HepG2 (cell line): ENCODE data around the gene FUZ. TPM values are rescaled to one million over a fixed set of nuclear protein-coding genes. Genes with fewer than 3 reads are reported as not detected.
A peak's percentile ranks its signal among the peaks of the same experiment; 100 is the strongest.

ENCODE experiments used
- ATAC-seq: fragments of 200-7000 bp; cut with Tn5 transposase; 3 replicates; pipeline ENCODE4 v1.9.1; 2020; ENCODE audit warnings: mild to moderate bottlenecking, moderate library complexity
- BruUV-seq: library from RNA; stranded (reverse); fragments of 400-500 nt; replicated peaks from 2 replicates; lab custom pipeline; 2021; lab: Mats Ljungman, UMichigan
- CTCF ChIA-PET: fragments of 300-600 bp; formaldehyde crosslinking; extraction: SDS; loops from one replicate; lab custom pipeline; 2021; ENCODE audit warnings: low total read pairs, inconsistent platforms, low intra/inter-chr PET ratio; lab: Yijun Ruan, JAX
- POLR2A ChIA-PET: fragments of 350-600 bp; sonication (Branson Sonifier 250); formaldehyde crosslinking; loops from one replicate; lab custom pipeline; 2020; ENCODE audit warnings: antibody characterized with exemption, inconsistent platforms; lab: Yijun Ruan, JAX
- DNase-seq: peaks from one replicate; pipeline ENCODE4 v3.0.0-alpha.2; 2015; ENCODE audit warnings: low spot score
- FAIRE-seq: peaks from 3 replicates; lab custom pipeline; 2011; peaks lifted over from hg19 to GRCh38; lab: Jason Lieb, UNC
- H2AFZ ChIP-seq: one replicate; pipeline ENCODE4 v1.6.1; 2011; ENCODE audit warnings: low read length, inconsistent platforms
- H3K27ac ChIP-seq: fragments of 300-600 bp; 3 replicates; pipeline ENCODE4 v1.8.0; 2011; ENCODE audit warnings: mixed run types, mild to moderate bottlenecking, mixed read lengths, low read length, inconsistent platforms; ENCODE audit not compliant: insufficient read depth; ENCODE audit errors: extremely low read length
- H3K27me3 ChIP-seq, 2 experiments: fragments of 200-600 bp in 1 of 2; 2 replicates in 1 of 2; 3 replicates in 1 of 2; pipeline versions ENCODE4 v1.6.0 to v1.8.0; 2011; ENCODE audit warnings: low read length in 2 of 2, mild to moderate bottlenecking in 2 of 2, moderate library complexity in 2 of 2, inconsistent platforms in 1 of 2; ENCODE audit not compliant: insufficient read depth in 2 of 2, control insufficient read depth in 1 of 2
- H3K36me3 ChIP-seq, 2 experiments: fragments of 200-600 bp in 1 of 2; replicated peaks in 1 of 2; 2 replicates in 1 of 2; 3 replicates in 1 of 2; pipeline versions ENCODE4 v1.5.1 to v1.8.0; 2011; ENCODE audit warnings: low read length in 2 of 2, inconsistent platforms in 1 of 2; ENCODE audit not compliant: insufficient read depth in 2 of 2, control insufficient read depth in 1 of 2
- H3K4me1 ChIP-seq: 2 replicates; pipeline ENCODE4 v1.5.1; 2012; ENCODE audit warnings: low read length, inconsistent platforms; ENCODE audit not compliant: insufficient read depth
- H3K4me2 ChIP-seq: 2 replicates; pipeline ENCODE4 v1.6.0; 2011; ENCODE audit warnings: low read depth, low read length, inconsistent platforms
- H3K4me3 ChIP-seq, 3 experiments: fragments of 200-600 bp in 1 of 3; sonication (generic), shearing (Covaris generic) in 1 of 3; replicated peaks in 1 of 3; 2 replicates each; pipeline ENCODE4 v1.5.1; 2011 to 2016; ENCODE audit warnings: low read length in 3 of 3, inconsistent platforms in 2 of 3, low read depth in 2 of 3, mild to moderate bottlenecking in 2 of 3, control low read depth in 1 of 3, mixed read lengths in 1 of 3; ENCODE audit not compliant: insufficient read depth in 1 of 3
- H3K79me2 ChIP-seq: one replicate; pipeline ENCODE4 v1.6.1; 2011; ENCODE audit warnings: low read length, inconsistent platforms; ENCODE audit not compliant: insufficient read depth
- H3K9ac ChIP-seq: 2 replicates; pipeline ENCODE4 v1.6.0; 2011; ENCODE audit warnings: mild to moderate bottlenecking, low read depth, low read length, inconsistent platforms; ENCODE audit not compliant: insufficient read depth
- H3K9me3 ChIP-seq: 2 replicates; pipeline ENCODE4 v1.5.1; 2012; ENCODE audit warnings: mild to moderate bottlenecking, low read length
- H4K20me1 ChIP-seq: 2 replicates; pipeline ENCODE4 v1.6.0; 2011; ENCODE audit warnings: inconsistent platforms, mild to moderate bottlenecking, low read length, moderate library complexity; ENCODE audit not compliant: insufficient read depth
- AGO1 ChIP-seq: fragments of 200-400 bp; formaldehyde crosslinking; IDR thresholded peaks from 2 replicates; pipeline ENCODE4 v1.6.1; 2017; ENCODE audit warnings: mild to moderate bottlenecking, low read depth, low read length, moderate library complexity; ENCODE audit not compliant: poor library complexity, severe bottlenecking
- ATF4 ChIP-seq, 2 experiments: fragments of 450-650 bp in 1 of 2; sonication (generic) in 1 of 2; formaldehyde crosslinking; IDR thresholded peaks; 2 replicates each; pipeline versions ENCODE4 v1.5.0 to v1.8.0; 2020 to 2022; ENCODE audit warnings: mild to moderate bottlenecking in 1 of 2, missing genetic modification reagents in 1 of 2
- ESRRA ChIP-seq: sonication (generic); formaldehyde crosslinking; IDR thresholded peaks from 2 replicates; pipeline ENCODE4 v1.5.1; 2020; ENCODE audit warnings: mild to moderate bottlenecking, low read depth, missing genetic modification reagents
- NRL ChIP-seq: sonication (generic); formaldehyde crosslinking; IDR thresholded peaks from 2 replicates; pipeline ENCODE4 v1.5.0; 2020; ENCODE audit warnings: missing genetic modification reagents, mild to moderate bottlenecking, moderate library complexity, borderline replicate concordance
- POLR2A ChIP-seq, 2 experiments: IDR thresholded peaks; 2 replicates each; pipeline ENCODE4 v1.6.1; 2011; ENCODE audit warnings: low read depth in 2 of 2, low read length in 2 of 2, mild to moderate bottlenecking in 1 of 2, moderate library complexity in 1 of 2; ENCODE audit not compliant: insufficient read depth in 1 of 2
- POLR2G ChIP-seq: fragments of 200-400 bp; formaldehyde crosslinking; IDR thresholded peaks from 2 replicates; pipeline ENCODE4 v1.6.1; 2018; ENCODE audit warnings: mild to moderate bottlenecking, low read depth, low read length, moderate library complexity
- ZKSCAN8 ChIP-seq: IDR thresholded peaks from 2 replicates; pipeline ENCODE4 v1.6.1; 2016; ENCODE audit warnings: borderline replicate concordance, missing genetic modification reagents, missing compliant biosample characterization
- ZNF253 ChIP-seq: sonication (generic); formaldehyde crosslinking; IDR thresholded peaks from 2 replicates; pipeline ENCODE4 v1.8.0; 2022; ENCODE audit warnings: mild to moderate bottlenecking, missing genetic modification reagents, borderline replicate concordance
- ZNF263 ChIP-seq: sonication (generic); formaldehyde crosslinking; IDR thresholded peaks from 2 replicates; pipeline ENCODE4 v1.4.0; 2020; ENCODE audit warnings: missing genetic modification reagents
- ZNF296 ChIP-seq: sonication (generic); formaldehyde crosslinking; conservative IDR thresholded peaks from 2 replicates; pipeline ENCODE4 v1.5.0; 2020; ENCODE audit warnings: mild to moderate bottlenecking, missing genetic modification reagents
- ZNF589 ChIP-seq: sonication (generic); formaldehyde crosslinking; conservative IDR thresholded peaks from 2 replicates; pipeline ENCODE4 v1.8.0; 2022; ENCODE audit warnings: mild to moderate bottlenecking, moderate library complexity, missing genetic modification reagents
- WGBS: methylation state at CpG from one replicate; pipeline ENCODE4 v1.1.6; 2017; ENCODE audit warnings: low lambda C conversion rate; 5-methylcytosine and 5-hydroxymethylcytosine counted together
- in situ Hi-C: cut with HindIII; loops from 2 replicates; pipeline ENCODE4 v1.10.0; 2017; ENCODE audit warnings: low pct_unique_long_range_greater_than_20kb; ENCODE audit not compliant: extremely low pct_ligation_motif_present
- intact Hi-C: fragments of 100-400 bp; cut with micrococcal nuclease; formaldehyde crosslinking; loops from one replicate; pipeline ENCODE4 v1.10.0; 2022; ENCODE audit not compliant: unreplicated experiment
- polyA plus RNA-seq, 8 experiments: library from polyadenylated mRNA; depleted of rRNA in 3 of 8; stranded (reverse) in 7 of 8; unstranded in 1 of 8; fragments of >200 nt; fragmentation: Illumina TruSeq in 4 of 8; extraction: Trizol in 4 of 8; gene quantifications; 2 replicates each; pipeline versions ENCODE4 v1.2.1 to v1.2.3, GENCODE V29; 2011 to 2016; ENCODE audit warnings: low read depth in 4 of 8, missing spikeins in 1 of 8, mixed read lengths in 1 of 8; ENCODE audit not compliant: insufficient read depth in 1 of 8
- total RNA-seq, 5 experiments: library from RNA; depleted of rRNA; stranded (reverse); fragments of >200 nt; fragmentation: Illumina TruSeq; extraction: Trizol; gene quantifications; 2 replicates each; pipeline ENCODE4 v1.2.3, GENCODE V29; 2016; ENCODE audit warnings: low read depth in 1 of 5

Gene FUZ
- total and polyA plus RNA-seq, 2 of the 13 experiments (the other 11 are each of a cell fraction or from before 2014, with no cell fraction given): 0.08 TPM; not detected in 1

- ChIA-PET CTCF (no interaction called here), POLR2A (no interaction called here)
- H3K4me3 ChIP-seq: no peak overlapping the region
- no peak for ATAC-seq
- H4K20me1 ChIP-seq: peaks cover 23% of the 10 kb centered on the region
- WGBS: 97% methylated on average over 5 of the region's 18 CpGs
- no peak for DNase-seq
- H3K36me3 ChIP-seq: peaks cover 37 to 67% of the 10 kb centered on the region in 2 experiments; a peak in 4 of 5 replicates
- no peak overlapping the region for H2AFZ ChIP-seq
- TF ChIP-seq POLR2G: 0 out of 2 replicates have a peak, but pooled peaks have one; percentile 1
- no peak for TF ChIP-seq ZNF589 (CRISPR knock-in tag)
- TF ChIP-seq POLR2A (IDR thresholded peaks at IDR 0.05; ENCODE audit: insufficient read depth in 1 of 2, low read depth in 2 of 2, low read length in 2 of 2): peak; percentile 20 to 36; a peak in 1 of 4 replicates
- TF ChIP-seq NRL (CRISPR knock-in tag): no peak
- TF ChIP-seq ESRRA: no peak
- TF ChIP-seq ZNF263 (CRISPR knock-in tag): no peak
- TF ChIP-seq ZNF296: no peak
- no peak overlapping the region for H3K9ac ChIP-seq
- H3K4me1 ChIP-seq: peaks cover 21% of the 10 kb centered on the region
- no peaks in the 10 kb centered on the region for H3K9me3 ChIP-seq
- no peaks in the 10 kb centered on the region; a peak in 1 of 5 replicates for H3K27me3 ChIP-seq
- BruUV-seq: no TSS peak
- intact Hi-C loops (no loop called here), in situ Hi-C loops (no loop called here)
- FAIRE-seq: no peak
- no peak overlapping the region for H3K27ac ChIP-seq
- H3K79me2 ChIP-seq: peaks cover 24% of the 10 kb centered on the region
- H3K4me2 ChIP-seq: no peak overlapping the region
These were observed 43.5 kb upstream of the FUZ start for GRCh38 chr19:49856574-49857021.

- no peaks in the 10 kb centered on the region; a peak in 1 of 5 replicates for H3K27me3 ChIP-seq
- no peak for FAIRE-seq
- over 99% methylated on average over 16 of the region's 21 CpGs for WGBS
- POLR2A ChIA-PET: no interaction called here
- no TSS peak for BruUV-seq
- in situ Hi-C loops: no loop called here
- H3K9me3 ChIP-seq: no peaks in the 10 kb centered on the region
- H4K20me1 ChIP-seq: peaks cover 23% of the 10 kb centered on the region
- no peak for ATAC-seq
- no peak overlapping the region for H2AFZ ChIP-seq
- DNase-seq: no peak
- H3K4me1 ChIP-seq: peaks cover 21% of the 10 kb centered on the region
- no peak overlapping the region for H3K4me2 ChIP-seq
- no peak overlapping the region for H3K9ac ChIP-seq
- TF ChIP-seq ATF4 (CRISPR knock-in tag; IDR thresholded peaks at IDR 0.05): no peak
- peak; percentile 61 for TF ChIP-seq POLR2G
- TF ChIP-seq ZNF253: no peak
- TF ChIP-seq AGO1: peak; percentile 64
- TF ChIP-seq ZKSCAN8 (CRISPR knock-in tag): peak; percentile 57; the same call in 1 of the 2 replicates
- TF ChIP-seq POLR2A (IDR thresholded peaks at IDR 0.05; ENCODE audit: insufficient read depth in 1 of 2, low read depth in 2 of 2, low read length in 2 of 2): 0 out of 4 replicates have a peak, but pooled peaks of 1 of the 2 experiments have one; percentile 30
- TF ChIP-seq, all 625 proteins: peak for 4
- Histone ChIP-seq H3K79me2 (peaks cover 24% of the 10 kb centered on the region), H3K27ac (no peak overlapping the region), H3K36me3 (peaks cover 37 to 64% of the 10 kb centered on the region in 2 experiments; a peak in 4 of 5 replicates), H3K4me3 (no peak overlapping the region)
- CTCF ChIA-PET: no interaction called here
- intact Hi-C loops: no loop called here
These were observed 42.8 kb upstream of the FUZ start for GRCh38 chr19:49855676-49856573.
